CD4-positive, alpha-beta T cell (primary cell): ENCODE measurements around the gene STIM1. TPM values are rescaled to one million over a fixed set of nuclear protein-coding genes. Genes with fewer than 3 reads are reported as not detected.
A peak's percentile ranks its signal among the peaks of the same experiment; 100 is the strongest.

ENCODE experiments used
- ATAC-seq: fragments of 200-7000 bp; cut with Tn5 transposase; one replicate; pipeline ENCODE4 v1.10.0; 2022; ENCODE audit warnings: mild to moderate bottlenecking; ENCODE audit not compliant: poor library complexity
- CTCF ChIA-PET: fragments of 350-600 bp; sonication (Branson Sonifier 250); formaldehyde crosslinking; loops from one replicate; lab custom pipeline; 2021; ENCODE audit warnings: antibody characterized with exemption, inconsistent platforms; lab: Charles Lee
- POLR2A ChIA-PET: fragments of 350-600 bp; sonication (Branson Sonifier 250); formaldehyde crosslinking; loops from one replicate; lab custom pipeline; 2021; ENCODE audit warnings: antibody characterized with exemption, inconsistent platforms; lab: Charles Lee
- DNase-seq, 14 experiments: peaks; one replicate each; pipeline ENCODE4 v3.0.0-alpha.2; 2013 to 2020; ENCODE audit warnings: mixed read lengths in 2 of 14
- H3K27ac ChIP-seq, 2 donors: one replicate each; pipeline versions ENCODE4 v1.5.1 to v1.7.0; 2013; ENCODE audit warnings: low read length in 2 of 2, low read depth in 1 of 2, mild to moderate bottlenecking in 1 of 2
- H3K27me3 ChIP-seq, 2 experiments: 1 replicate in 1 of 2; 2 replicates in 1 of 2; pipeline versions ENCODE4 v1.6.1 to v1.7.0; 2013; ENCODE audit warnings: low read length in 2 of 2, control low read depth in 1 of 2, mild to moderate bottlenecking in 1 of 2, moderate library complexity in 1 of 2; ENCODE audit not compliant: insufficient read depth in 2 of 2, control insufficient read depth in 1 of 2
- H3K36me3 ChIP-seq: one replicate; pipeline ENCODE4 v1.6.1; 2013; ENCODE audit warnings: low read length, control low read depth; ENCODE audit not compliant: insufficient read depth
- H3K4me1 ChIP-seq: one replicate; pipeline ENCODE4 v1.6.1; 2013; ENCODE audit warnings: low read length, control low read depth; ENCODE audit not compliant: insufficient read depth
- H3K4me3 ChIP-seq: one replicate; pipeline ENCODE4 v1.5.1; 2013; ENCODE audit warnings: mild to moderate bottlenecking, low read length, moderate library complexity
- H3K9me3 ChIP-seq, 2 experiments: 1 replicate in 1 of 2; 2 replicates in 1 of 2; pipeline versions ENCODE4 v1.6.1 to v1.7.0; 2013; ENCODE audit warnings: low read length in 2 of 2, mild to moderate bottlenecking in 2 of 2, control low read depth in 1 of 2, moderate library complexity in 1 of 2; ENCODE audit not compliant: control insufficient read depth in 1 of 2, insufficient read depth in 1 of 2
- H3K27ac Mint-ChIP-seq: one replicate; pipeline ENCODE4 v1.8.0; 2020; ENCODE audit warnings: mixed read lengths
- H3K27me3 Mint-ChIP-seq: one replicate; pipeline ENCODE4 v1.8.0; 2021; ENCODE audit warnings: mixed read lengths
- H3K36me3 Mint-ChIP-seq: one replicate; pipeline ENCODE4 v1.8.0; 2021; ENCODE audit warnings: low read depth, mixed read lengths
- H3K4me1 Mint-ChIP-seq: one replicate; pipeline ENCODE4 v1.8.0; 2021; ENCODE audit warnings: low read depth, mixed read lengths
- H3K4me3 Mint-ChIP-seq: one replicate; pipeline ENCODE4 v1.8.0; 2020; ENCODE audit warnings: mild to moderate bottlenecking, mixed read lengths
- H3K9me3 Mint-ChIP-seq: one replicate; pipeline ENCODE4 v1.8.0; 2020; ENCODE audit warnings: mixed read lengths
- CTCF ChIP-seq: fragments of 200-600 bp; IDR thresholded peaks from one replicate; pipeline ENCODE4 v1.8.0; 2022; ENCODE audit warnings: antibody characterized with exemption, mild to moderate bottlenecking
- intact Hi-C, 2 experiments: fragments of 100-400 bp; cut with DNase I in 1 of 2; cut with micrococcal nuclease in 1 of 2; formaldehyde crosslinking; loops; one replicate each; pipeline versions ENCODE4 v1.15.1 to v1.9.0; 2023 to 2025; cut with DNase I, micrococcal nuclease
- total RNA-seq, 174 experiments: library from RNA in 2 of 174; stranded (reverse) in 2 of 174; gene quantifications; one replicate each; pipeline ENCODE4 v1.2.3 and lab custom pipeline; 2021 to 2026

Gene STIM1
- total RNA-seq, 2 experiments from 2014 or later, result 89.0 to 94.9 TPM

DNA sequence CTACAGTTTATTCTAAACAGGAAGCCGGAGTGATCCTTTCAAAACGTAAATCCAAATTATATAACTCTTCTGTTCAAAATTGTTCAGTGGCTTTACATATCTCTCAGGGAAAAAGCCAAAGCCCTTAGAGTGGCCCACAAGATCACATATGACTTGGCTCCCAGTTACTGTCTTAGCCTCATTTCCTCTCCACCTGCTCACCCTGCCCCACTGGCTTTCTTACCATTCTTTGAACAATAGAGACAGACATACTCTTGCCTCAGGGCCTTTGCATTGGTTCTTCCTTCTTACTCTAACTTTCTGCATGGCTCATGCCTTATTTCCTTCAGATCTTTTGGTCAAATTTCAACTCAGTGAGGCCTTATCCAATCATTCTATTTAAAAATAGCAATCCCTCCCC, 52.1 kb downstream of the STIM1 start:
- ATAC-seq, result no peak
- intact Hi-C loops, result no loop called here

GRCh38 chr11:3909901-3910300, 54.4 kb downstream of the STIM1 start:
- Histone ChIP-seq H3K27ac (no peak overlapping the region), H3K36me3 (no peaks in the 10 kb centered on the region), H3K4me3 (no peak overlapping the region), H3K27me3 (no peaks in the 10 kb centered on the region), H3K4me1 (peaks cover 33% of the 10 kb centered on the region), H3K9me3 (no peaks in the 10 kb centered on the region)
- peak overlapping the region; percentile 7 for H3K27ac Mint-ChIP-seq
- no peaks in the 10 kb centered on the region for H3K36me3 Mint-ChIP-seq
- CTCF ChIA-PET, result no interaction called here
- peaks cover 84% of the 10 kb centered on the region for H3K4me1 Mint-ChIP-seq
- no peak overlapping the region for H3K4me3 Mint-ChIP-seq
- ATAC-seq (no peak), DNase-seq (no peak)
- no peaks in the 10 kb centered on the region for H3K9me3 Mint-ChIP-seq
- no peaks in the 10 kb centered on the region for H3K27me3 Mint-ChIP-seq
- POLR2A ChIA-PET, result interaction anchor here (1.3 kb wide), 1 partner anchor 13 kb away, joined by 3 read pairs; no protein-coding TSS in a partner anchor
- TF ChIP-seq CTCF, result no peak
- intact Hi-C loops, result loop anchor here in 1 of 2 experiments (5.0 kb wide), 1 partner anchor 37 kb away; no protein-coding TSS in a partner anchor

More for the DNA sequence above, 52.1 kb downstream of the STIM1 start:
- Histone ChIP-seq H3K4me3 (no peak overlapping the region), H3K27me3 (no peaks in the 10 kb centered on the region), H3K4me1 (peaks cover 50% of the 10 kb centered on the region), H3K9me3 (no peaks in the 10 kb centered on the region), H3K27ac (no peak overlapping the region), H3K36me3 (no peaks in the 10 kb centered on the region)
- DNase-seq, result peak in 1 of 14 experiments; percentile 35
- Mint-ChIP-seq H3K27ac (peak overlapping the region; percentile 62), H3K9me3 (no peaks in the 10 kb centered on the region), H3K36me3 (no peaks in the 10 kb centered on the region), H3K27me3 (no peaks in the 10 kb centered on the region), H3K4me1 (peaks cover 85% of the 10 kb centered on the region), H3K4me3 (no peak overlapping the region)
- POLR2A ChIA-PET, result interaction anchor here (2.9 kb wide), 1 partner anchor 52 kb away, joined by 15 read pairs; the partner anchor contains the start of gene STIM1
- CTCF ChIA-PET, result interaction anchor here (1.2 to 2.9 kb wide), 2 partner anchors 53 to 165 kb away, joined by 5 to 26 read pairs; partner anchors contain the start of gene STIM1
- TF ChIP-seq CTCF, result no peak

DNA sequence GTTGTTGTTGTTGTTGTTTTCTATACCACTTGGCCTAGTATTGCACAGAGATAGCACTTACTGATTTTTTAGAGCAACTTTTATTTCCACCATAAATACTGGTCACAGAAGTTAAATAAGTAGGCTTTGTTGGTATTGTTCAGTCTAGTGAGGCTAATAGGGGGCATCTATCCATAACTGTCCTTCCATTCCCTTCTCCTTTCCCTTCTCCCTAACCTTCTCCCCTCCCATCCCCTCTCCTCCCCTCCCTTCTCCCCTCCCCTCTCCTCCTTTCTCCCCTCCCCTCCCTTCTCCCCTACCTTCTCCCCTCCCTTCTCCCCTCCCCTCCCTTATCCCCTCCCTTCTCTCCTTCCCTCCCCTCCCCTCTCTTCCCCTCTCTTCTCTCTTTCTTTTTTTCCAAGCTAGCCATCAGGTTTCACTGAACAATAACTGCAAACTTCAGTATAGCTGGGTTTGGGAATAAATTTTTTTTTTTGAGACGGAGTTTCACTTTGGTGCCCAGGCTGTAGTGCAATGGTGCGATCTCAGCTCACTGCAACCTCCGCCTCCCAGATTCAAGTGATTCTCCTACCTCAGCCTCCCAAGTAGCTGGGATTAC, 56.5 kb downstream of the STIM1 start:
- TF ChIP-seq CTCF, result no peak
- intact Hi-C loops, result loop anchor here in 1 of 2 experiments (5.0 kb wide), 1 partner anchor 35 kb away; no protein-coding TSS in a partner anchor
- DNase-seq, result no peak
- ChIA-PET CTCF (no interaction called here), POLR2A (interaction anchor here (1.1 kb wide), 2 partner anchors 35 to 57 kb away, joined by 4 to 5 read pairs; partner anchors contain the start of gene STIM1)
- Histone ChIP-seq H3K36me3 (no peaks in the 10 kb centered on the region), H3K4me1 (peaks cover 34% of the 10 kb centered on the region), H3K27me3 (no peaks in the 10 kb centered on the region), H3K4me3 (no peak overlapping the region), H3K27ac (peak overlapping the region in 1 of 2 donors; percentile 29), H3K9me3 (no peaks in the 10 kb centered on the region)
- Mint-ChIP-seq H3K27ac (peak overlapping the region; percentile 47), H3K4me3 (no peak overlapping the region), H3K27me3 (no peaks in the 10 kb centered on the region), H3K36me3 (no peaks in the 10 kb centered on the region), H3K4me1 (peaks cover 78% of the 10 kb centered on the region), H3K9me3 (no peaks in the 10 kb centered on the region)
- no peak for ATAC-seq
